CD4-positive, alpha-beta T cell treated with Interleukin-21 for 1 hour (primary cell): Measurements from ENCODE around the gene PLA2G2D.
A peak's percentile ranks its signal among the peaks of the same experiment; 100 is the strongest.

Source experiments
- DNase-seq: peaks from one replicate; pipeline ENCODE4 v3.0.0-alpha.2; 2020

The PLA2G2D gene

DNA sequence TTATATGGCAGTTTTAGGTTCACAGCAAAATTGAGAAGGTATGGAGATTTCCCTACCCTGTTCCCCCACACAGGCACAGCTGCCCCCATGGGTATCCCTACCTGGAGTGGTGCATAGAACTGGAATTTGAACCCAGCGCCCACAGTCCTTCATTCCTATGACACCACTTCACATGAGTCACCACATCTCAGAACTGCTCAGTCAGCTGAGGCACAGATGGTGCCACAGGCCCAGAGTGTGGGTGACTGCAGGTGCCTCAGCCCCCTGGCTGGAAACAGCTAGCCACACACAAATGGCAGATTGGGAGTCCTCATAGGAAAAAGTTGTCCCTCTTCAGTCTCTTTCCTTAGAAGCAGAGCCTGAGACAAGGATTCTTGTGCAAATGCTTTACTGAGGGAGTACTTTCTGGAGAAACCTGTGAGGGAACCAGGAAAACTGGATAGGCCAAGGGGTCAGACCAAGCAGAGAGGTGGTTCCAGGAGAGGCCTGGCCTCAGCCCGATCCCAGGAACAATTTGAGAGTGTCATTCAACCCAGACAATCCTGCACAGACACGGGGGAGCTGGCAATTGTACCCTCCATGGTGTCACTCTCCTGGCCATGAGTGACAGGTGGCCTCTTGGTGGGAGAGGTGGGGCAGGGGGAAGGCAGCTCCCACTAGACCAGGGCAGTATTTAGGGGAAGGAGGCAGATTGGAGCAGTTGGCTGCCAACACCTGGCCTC is 6.9 kb downstream of the PLA2G2D start:
- DNase-seq: no peak

DNA sequence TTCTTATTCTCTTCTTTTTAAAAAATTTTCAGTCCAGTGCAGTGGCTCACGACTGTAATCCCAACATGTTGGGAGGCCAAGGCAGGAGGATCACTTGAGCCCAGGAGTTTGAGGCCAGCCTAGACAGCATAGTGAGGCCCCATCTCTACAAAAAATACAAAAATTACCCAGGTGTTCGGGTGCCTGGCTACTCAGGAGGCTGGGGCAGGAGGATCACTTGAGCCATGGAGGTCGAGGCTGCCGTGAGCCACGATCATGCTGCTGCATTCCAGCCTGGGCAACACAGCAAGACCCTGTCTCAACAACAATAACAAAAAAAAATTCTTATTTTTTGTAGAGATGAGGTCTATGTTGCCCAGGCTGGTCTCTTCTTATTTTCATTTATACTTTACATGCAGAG is 7.9 kb downstream of the PLA2G2D start:
- no peak for DNase-seq

DNA sequence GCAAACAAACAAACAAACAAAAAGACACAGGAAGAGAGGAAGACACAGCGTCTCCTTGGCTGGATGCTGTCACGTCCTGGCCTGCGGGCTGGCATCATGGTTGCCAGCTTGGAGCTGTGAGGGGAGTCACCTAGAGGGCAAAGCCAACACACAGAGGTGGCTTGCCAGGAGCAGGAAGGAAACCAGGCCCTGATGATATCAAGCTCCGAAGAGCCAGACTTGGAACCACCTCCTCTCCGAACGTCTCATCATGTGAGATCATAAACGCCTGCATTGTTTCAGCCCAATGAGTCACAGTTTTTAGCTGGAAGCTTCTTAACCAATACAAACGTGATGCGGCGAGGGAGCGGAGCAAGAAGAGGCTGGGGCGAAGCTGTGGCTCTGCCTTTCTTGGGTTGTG is 8.7 kb downstream of the PLA2G2D start:
- DNase-seq: no peak

DNA sequence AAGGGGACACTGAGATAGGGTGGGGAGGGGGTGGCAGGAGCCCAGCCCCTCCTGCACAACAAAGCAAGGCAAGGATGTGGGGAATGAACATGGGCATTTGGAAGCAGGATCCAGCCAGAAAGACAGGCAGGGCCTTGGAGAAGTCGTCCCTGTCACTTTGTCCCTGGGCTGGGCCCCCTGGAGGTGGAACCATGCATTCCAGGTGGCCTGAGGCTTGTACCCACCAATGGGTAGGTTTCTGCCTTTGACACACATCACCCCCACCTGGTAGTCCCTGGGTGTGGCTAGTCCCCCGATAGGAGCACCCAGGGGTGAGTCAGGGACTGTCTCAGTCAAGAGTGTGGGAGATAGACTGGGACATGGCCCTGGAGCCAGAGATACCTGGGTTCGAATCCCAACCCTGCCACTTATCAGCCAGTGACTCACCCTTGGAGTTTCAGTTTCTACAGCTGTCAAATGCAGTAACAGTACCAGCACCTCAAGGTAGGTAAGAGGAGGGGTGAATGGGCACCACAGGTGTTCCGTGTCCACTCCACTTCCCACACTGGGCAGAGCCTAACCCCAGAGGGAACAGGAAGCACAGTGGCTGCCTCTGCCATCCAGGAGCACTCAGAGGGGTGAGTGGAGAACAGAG is 10.0 kb downstream of the PLA2G2D start:
- DNase-seq: no peak

DNA sequence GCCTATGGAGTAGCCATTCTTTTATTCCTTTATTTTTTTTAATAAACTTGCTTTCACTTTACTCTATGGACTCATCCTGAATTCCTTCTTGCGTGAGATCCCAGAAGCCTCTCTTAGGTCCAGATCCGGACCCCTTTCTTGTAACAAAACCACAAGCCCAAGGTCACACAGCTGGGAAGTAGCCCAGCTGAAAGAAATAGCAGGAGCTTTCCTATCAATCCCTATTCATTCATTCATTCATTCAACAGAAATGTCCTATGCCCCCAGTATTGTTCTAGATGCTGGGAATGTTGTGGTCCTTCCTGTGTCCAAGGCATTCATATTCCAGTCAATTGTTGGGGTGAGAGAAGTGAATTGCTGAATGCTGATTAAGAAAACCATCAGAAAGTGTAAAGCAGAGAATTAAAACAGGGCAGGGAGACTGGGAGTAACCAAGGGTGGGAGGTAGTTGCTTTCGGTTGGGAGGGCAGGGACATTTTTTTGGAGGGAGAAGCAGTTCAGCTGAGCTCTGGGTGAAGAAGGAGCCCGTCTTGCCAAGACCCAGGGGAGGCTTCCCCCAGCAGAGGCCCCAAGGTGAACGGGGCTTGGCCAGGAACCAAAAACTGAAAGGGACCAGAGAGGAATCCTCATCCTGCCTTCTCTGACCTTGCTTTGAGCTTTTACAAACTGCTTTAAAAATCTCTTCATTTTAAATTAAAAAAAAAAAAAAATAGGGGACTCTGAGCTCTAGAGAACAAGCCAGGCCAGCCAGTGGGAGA is 10.8 kb downstream of the PLA2G2D start:
- DNase-seq: no peak

DNA sequence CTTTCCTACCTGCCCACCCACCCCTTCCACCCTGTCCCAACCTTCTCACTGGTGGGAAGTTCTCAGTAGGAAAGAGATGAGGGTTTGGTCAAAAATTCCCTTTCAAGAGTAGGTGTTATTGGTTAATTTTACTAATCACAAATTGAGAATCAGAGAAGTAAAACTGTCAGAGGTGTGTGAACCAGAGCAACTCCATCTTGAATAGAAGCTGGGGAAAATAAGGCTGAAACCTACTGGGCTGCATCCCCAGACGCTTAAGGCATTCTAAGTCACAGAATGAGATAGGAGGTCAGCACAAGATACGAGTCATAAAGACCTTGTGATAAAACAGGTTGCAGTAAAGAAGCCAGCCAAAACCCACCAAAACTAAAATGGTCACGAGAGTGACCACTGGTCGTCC is 11.5 kb downstream of the PLA2G2D start:
- no peak for DNase-seq

DNA sequence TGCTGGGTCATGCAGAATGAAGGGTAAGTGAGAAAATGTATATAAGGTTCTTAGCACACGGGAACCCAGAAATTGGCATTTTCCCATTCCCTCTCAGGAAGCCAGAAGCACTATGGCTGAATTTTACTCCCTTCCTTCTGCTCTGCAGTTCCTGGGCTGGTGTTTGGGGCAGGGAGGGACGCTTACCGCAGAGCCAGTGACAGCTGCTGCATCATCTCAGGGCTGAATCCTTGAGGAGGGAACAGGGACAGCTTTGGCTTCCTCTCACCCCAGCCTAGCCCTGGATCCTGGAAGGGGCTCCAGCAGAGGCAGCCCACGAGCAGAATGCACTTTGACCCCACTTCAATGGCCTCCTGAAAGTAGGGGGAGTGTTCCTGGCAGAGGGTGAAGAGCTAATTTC is 12.0 kb downstream of the PLA2G2D start:
- DNase-seq: no peak

DNA sequence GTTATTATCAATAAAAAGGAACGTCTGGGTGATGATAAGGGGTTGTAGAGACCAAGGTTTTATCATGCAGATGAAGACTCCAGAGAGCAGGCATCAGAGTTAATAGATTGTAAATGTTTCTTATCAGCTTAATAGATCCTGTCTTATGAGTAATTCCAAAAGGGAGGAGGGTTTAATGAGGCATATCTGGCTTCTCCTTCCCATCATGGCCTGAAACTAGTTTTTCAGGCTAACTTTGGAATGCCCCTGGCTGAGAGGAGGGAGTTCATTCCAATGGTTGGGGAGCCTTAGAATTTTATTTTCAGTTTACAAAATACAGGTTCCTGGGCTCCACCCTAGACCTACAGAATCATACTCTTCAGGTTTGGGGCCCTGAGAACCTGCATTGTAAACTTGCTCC is 13.5 kb downstream of the PLA2G2D start:
- DNase-seq: no peak

DNA sequence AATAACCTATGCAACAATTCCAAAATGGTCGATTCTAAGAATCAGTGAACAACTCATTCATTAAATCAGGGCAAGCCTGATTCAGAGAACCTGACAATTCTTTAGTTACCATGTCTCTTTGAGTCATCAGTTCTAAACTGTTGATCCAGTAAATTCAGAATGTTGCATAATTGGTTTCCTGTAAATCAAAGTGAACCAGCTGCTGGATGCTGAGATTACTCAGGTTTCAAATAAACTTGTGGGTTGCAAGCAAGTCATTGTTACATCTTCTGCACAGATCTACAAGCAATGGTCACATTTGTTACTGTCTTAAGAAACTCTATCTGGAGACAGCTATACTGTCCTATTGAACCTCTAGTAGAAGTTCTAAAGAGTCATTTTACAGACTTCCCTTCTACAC is 16.5 kb downstream of the PLA2G2D start:
- no peak for DNase-seq

DNA sequence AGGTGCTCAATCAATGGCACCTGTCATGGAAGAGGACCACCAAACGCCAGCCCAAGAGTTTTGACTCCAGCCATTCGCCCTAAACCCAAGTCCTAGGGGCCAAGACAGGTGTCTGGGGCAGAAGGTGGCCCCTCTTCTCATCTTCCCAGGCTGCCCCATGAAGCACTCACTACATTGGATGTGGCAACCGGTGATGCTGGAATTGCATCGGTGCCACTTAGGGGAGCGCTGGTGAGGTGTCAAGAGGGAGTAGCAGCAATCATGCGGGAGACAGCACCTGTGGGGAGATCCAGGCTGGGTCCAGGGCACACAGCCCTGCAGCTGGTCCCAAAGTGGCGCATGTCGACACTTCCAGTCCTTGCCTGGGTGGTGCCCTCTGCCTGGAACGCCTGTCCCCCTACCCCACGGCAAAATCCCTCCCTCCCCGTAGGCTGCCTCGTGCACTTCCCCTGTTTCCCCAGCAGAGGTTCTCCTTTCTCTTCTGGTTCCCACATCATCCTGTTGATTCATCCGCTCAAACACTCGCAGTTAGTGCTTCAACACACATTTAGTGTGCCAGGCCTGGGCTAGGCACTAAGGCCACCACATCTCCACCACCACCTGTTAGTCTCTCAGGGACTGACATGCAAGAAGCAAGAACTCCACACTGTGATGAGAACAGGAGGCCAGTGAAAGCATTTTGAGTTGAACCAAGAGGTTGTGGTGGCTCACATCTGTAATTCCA is 18.5 kb downstream of the PLA2G2D start:
- peak; percentile 16 for DNase-seq

DNA sequence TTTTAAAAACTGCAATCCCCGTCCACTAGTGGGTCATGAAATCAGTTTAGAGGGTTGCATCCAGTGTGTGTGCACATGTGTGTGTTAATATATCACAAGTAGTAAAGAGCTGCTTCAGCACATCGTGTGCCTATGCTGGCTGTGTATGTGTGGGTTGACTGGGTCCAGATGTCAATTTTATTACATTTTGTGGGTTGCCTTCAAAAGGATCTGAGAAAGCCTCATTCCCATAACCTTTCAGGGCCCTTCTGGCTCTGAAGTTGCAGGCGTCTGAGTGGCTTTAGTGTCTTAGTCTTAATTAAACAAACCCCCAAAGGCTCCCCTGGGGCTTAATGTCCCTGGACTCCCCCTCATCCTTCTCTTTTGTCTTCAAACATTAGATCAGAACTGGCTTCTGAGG is 19.8 kb downstream of the PLA2G2D start:
- no peak for DNase-seq

DNA sequence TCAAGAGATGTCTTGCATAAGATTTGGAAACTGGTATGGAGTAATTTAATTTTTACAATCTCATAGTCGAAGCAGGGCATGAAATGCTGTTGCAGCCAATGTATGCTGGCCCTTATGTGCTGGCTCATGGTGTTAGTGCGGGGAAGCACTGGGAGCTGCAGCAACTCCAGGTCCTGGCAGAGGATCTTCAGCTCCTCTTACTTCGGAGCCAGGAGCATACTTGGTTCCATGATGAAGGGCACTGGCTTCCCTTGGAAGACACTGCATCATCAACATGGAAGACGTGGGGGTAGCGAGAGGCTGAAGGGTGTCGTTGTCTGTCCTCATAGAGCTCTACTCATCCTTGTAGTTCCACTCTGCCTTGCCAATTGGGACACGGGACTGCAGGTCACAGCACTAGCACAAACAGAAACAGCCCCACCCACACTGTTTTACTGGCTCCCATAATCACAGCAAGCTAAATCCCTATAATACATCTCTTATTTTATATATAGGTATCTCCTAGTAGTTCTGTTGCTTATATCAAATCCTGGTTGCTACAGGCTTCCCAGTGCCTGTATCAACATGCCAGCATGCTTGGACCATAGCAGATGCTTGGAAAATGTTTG is 22.4 kb downstream of the PLA2G2D start:
- no peak for DNase-seq

DNA sequence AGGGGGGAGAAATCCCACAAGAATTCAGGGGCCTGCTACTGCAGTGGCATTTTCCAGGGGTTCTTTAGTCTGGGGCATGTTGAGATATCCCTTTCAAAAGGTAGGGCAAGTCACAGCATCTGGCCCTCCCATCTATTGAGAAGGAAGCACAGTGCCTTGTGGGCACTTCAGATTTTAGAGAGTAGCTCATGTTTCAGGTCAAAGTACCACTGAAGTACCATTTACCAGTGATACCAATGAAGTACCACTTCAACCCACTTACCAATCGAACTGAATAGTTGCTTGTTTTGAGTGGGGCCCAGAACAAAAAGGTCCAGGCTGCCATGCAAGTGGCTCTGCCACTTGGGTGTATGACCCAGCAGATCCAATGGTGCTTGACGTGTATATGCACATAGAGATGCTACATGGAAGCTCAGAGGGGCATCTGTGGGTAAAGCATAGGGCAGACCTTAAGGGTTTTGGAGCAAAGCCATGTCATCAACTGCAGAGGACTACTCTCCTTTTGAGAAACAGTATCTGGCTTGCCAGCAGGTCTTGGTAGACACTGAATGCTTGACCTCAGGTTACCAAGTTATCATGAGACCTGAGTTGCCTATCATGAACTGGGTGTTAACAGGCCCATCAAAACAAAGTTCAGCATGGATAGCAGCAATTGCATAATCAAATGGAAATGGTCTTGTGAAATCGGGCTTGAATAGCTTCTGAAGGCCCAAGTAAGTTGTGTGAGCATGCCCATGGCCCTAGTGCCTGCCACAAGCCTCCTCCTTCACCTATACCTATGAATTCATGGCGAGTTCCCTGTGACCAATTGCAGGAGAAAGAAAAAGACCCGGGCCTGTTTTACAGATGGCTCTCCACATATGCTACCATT is 23.5 kb downstream of the PLA2G2D start:
- DNase-seq: no peak

DNA sequence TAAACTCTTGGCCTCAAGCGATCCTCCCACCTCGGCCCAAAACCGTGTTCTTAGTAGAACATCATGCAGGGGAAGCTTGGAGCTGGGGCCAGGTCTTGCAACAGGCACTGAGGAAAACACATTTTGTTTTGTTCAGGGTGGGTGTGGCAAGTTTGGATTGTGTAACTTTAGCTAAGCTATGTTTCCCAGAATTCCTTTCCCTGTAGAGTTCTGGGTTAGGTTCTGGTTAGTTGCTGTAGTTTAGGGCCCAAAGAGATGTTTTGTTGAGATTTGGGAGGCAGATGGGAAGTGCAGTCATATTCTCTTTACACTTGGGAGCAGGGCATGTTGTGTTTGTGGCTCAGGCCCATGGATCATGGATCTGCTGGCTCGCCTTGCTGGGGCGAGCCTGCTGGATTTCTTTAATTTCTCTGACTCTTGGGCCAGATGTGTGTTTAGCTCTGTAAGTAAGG is 25.4 kb downstream of the PLA2G2D start:
- DNase-seq: no peak

DNA sequence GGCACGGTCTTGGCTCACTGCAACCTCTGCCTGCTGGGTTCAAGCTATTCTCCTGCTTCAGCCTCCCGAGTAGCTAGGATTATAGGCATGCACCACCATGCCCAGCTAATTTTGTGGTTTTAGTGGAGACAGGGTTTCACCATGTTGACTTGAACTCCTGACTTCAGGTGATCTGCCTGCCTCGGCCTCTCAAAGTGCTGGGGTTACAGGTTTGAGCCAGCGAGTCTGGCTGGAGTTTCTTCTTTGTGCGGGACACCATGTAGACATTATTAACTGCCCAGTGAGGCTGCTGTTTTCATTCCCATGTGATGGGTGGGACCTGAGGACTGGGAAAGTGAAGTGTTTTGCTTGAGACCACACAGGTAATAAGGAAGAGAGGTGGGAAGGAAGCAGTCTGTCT is 26.0 kb downstream of the PLA2G2D start:
- DNase-seq: no peak

DNA sequence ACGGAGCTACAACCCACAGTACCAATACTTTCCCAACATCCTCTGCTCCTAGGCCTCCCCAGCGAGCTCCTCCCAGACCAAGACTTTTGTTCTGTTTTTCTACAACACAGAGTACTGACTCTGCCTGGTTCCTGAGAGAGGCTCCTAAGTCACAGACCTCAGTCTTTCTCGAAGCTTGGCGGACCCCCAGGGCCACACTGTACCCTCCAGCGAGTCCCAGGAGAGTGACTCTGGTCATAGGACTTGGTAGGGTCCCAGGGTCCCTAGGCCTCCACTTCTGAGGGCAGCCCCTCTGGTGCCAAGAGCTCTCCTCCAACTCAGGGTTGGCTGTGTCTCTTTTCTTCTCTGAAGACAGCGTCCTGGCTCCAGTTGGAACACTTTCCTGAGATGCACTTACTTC is 28.7 kb downstream of the PLA2G2D start:
- no peak for DNase-seq

DNA sequence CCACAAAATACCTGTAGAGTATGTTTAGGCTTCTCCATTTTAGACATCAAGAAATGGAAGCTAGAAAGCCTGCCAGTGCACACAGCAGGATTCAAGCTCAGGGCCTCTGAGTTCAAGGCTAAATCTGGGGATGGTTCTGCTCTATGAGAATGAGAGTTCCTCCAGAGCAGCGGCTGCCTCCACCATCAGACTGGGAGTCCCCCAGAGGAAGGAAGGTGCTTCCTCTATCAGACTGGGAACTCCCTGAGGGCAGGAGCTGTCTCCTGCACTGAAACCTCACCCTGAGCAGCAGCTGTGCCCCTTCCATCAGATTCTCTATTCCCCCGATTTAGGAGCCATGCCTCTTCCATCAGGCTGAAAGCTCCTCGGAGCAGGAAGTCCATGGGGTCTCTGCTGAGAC is 29.2 kb downstream of the PLA2G2D start:
- DNase-seq: no peak

DNA sequence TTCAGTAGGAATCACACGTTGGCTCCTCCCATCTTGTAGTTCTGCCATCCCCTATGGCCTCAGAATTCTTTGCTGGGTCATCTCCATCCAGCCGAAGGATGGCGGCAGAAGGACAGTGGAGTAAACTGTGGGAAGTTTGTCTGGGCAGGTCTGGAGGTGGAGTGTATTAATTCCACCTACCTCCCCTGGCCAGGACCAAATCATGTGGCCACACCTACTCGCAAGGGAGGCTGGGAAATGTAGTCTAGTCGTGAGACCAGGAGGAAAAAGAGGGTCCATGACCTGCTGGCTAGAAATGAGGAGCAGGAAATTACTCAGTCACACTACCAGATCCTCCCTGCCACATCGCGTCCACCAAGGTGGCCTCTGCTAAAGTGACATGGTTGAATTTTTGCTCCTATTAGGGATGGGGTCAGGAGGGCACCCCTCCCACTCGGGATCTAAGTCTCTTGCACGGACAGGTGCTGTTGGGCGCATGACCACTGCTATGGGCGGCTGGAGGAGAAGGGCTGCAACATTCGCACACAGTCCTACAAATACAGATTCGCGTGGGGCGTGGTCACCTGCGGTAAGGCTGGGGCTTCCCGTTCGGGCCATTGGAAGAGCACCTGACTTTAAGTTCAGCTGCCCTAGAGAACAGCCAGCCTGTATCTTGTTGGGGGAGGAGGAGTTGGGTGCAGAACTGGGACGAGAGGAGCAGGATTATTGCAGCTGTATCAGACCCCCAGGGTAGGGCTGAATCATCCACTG is 29.8 kb downstream of the PLA2G2D start:
- no peak for DNase-seq

DNA sequence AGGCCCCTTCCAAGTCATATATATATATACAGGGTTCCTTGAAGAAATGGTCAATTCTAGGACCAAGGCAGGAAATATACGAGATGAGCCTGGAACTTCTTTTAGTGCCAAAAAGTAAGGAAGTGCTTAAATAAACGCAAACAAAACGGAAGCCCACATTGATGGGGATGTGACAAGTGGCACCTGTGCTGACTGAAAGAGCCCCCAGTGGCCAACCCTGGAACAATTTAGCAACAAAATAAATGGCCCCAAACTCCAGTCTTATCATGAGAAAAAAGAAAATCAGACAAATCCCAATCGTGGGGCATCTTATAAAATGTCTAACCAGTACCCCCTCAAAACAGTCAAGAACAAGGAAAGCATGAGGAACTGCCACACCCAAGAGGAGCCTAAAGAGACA is 31.7 kb downstream of the PLA2G2D start:
- DNase-seq: no peak

DNA sequence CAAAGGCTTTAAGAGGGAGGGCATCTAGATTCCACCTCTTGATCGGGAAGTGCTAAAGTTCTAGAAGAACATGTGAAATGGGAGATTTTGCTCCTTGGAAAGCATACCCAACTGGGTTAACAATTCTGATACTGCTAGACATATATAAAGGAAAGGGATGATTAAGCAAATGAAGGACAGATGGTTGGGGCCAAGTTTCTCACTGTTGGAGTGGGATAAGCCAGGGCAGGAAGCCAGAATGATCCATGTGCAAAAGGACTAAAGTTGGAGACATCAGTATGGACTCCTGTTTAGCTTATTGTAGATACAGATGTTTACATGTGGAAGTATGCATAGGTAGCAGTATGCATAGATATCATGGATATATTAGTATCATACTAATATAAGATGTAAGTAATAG is 32.5 kb downstream of the PLA2G2D start:
- no peak for DNase-seq
